MM.1S (cell line): ENCODE measurements around the gene NFATC3.

Source experiments
- CTCF ChIP-seq: fragments of 300-600 bp; sonication (generic); IDR thresholded peaks from 2 replicates; pipeline ENCODE4 v1.5.1; 2016; ENCODE audit warnings: antibody characterized with exemption, low read length, mixed read lengths
- EZH2 ChIP-seq: fragments of 300-600 bp; sonication (generic); optimal IDR thresholded peaks from 2 replicates; pipeline ENCODE3; 2017; ENCODE audit warnings: low read depth, mild to moderate bottlenecking, antibody characterized with exemption, low read length, mixed read lengths
- EZH2phosphoT487 ChIP-seq: fragments of 300-600 bp; sonication (generic); IDR thresholded peaks from 2 replicates; pipeline ENCODE4 v1.6.1; 2018; ENCODE audit warnings: antibody characterized with exemption, low read length

DNA sequence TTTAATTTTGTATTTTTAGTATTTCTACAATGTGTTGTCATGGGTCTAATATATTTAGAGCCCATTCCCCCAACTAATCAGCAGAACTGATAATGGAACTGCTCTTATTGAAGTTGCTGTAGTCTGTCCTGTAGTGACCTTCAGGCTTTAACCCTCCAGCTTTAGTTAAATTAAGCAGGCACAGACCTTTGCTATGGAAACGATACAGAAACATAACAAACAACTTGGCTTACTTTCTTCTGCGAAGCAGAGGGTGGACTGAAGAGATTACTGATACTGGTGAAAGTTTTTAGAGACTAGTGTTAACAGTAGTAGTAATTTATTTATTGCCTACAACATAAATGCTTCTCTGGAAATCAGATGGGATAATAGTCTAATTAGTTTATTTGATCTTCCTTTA lies 61.4 kb downstream of the NFATC3 start:
- TF ChIP-seq CTCF (no peak), EZH2 (no peak), EZH2phosphoT487 (no peak)
